ENCODE data around the gene LONRF2. TPM values are rescaled to one million over a fixed set of nuclear protein-coding genes. Genes with fewer than 3 reads are reported as not detected.

Gene LONRF2
- total RNA-seq, 4 donors from 2014 or later = 0.35 to 3.1 (median 1.6) TPM

DNA sequence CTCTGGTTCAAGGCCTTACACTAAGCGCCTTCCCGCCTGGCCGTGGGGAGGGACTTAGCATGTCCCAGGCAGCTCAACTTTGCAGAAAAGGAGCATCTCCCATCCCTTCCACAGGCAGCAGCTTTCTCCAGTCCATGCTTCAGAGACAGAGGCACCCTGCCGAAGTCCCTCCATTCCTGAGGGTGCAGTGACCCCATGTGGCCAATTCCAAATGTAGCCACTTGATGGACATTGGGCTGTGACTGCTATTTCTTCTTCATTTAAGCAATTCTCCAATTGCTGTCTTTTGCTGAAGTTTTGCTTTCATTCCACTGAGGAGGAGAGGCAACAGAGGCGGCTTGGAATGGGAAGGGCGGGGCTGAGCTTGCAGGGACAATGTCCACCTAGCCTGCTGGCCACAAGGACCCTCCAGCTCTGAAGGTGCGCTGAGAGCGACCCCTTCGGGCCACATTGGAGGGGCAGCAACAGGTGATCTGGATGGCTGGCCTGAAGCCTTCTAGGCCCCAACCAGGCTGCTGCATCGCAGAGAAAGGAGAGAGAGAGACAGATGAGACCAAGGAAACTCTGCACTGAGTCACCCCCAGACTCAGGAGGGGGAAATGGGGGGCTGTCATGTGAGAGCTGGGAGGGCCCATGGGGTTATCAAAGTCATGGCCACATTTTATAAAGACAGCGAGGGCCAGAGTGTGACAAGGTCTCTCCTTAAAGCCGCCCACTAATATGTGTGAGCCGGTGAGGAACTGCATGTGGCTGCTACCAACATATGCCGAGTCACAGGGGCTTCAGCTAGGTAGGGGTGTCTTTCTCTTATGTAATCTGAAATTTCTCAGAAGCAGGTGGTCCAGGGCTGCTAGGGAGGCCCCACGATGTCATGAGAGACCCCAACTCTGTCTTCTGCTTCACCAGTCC lies 61.3 kb downstream of the LONRF2 start:
- H3K9me3 ChIP-seq = no peaks in the 10 kb centered on the region
- H3K27ac ChIP-seq = no peak overlapping the region
- TF ChIP-seq POLR2A (IDR thresholded peaks at IDR 0.05) = no peak
- TF ChIP-seq, protein P1, sequence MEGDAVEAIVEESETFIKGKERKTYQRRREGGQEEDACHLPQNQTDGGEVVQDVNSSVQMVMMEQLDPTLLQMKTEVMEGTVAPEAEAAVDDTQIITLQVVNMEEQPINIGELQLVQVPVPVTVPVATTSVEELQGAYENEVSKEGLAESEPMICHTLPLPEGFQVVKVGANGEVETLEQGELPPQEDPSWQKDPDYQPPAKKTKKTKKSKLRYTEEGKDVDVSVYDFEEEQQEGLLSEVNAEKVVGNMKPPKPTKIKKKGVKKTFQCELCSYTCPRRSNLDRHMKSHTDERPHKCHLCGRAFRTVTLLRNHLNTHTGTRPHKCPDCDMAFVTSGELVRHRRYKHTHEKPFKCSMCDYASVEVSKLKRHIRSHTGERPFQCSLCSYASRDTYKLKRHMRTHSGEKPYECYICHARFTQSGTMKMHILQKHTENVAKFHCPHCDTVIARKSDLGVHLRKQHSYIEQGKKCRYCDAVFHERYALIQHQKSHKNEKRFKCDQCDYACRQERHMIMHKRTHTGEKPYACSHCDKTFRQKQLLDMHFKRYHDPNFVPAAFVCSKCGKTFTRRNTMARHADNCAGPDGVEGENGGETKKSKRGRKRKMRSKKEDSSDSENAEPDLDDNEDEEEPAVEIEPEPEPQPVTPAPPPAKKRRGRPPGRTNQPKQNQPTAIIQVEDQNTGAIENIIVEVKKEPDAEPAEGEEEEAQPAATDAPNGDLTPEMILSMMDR (IDR thresholded peaks at IDR 0.05) = peak in 5 of 6 experiments; percentile 47 to 62 (median 51)
- H3K4me3 ChIP-seq = no peak overlapping the region
- no peaks in the 10 kb centered on the region for H3K27me3 ChIP-seq
- DNase-seq = peak in 2 of 3 donors; percentile 57 to 79
- H3K36me3 ChIP-seq = no peaks in the 10 kb centered on the region
- H3K4me1 ChIP-seq = no peaks in the 10 kb centered on the region

GRCh38 chr2:100259106-100259505 lies 63.2 kb downstream of the LONRF2 start:
- TF ChIP-seq POLR2A (IDR thresholded peaks at IDR 0.05) = no peak
- TF ChIP-seq, protein P1 (IDR thresholded peaks at IDR 0.05) = no peak
- no peaks in the 10 kb centered on the region for H3K27me3 ChIP-seq
- DNase-seq = no peak

GRCh38 chr2:100257939-100258338 lies 64.4 kb downstream of the LONRF2 start:
- H3K36me3 ChIP-seq = no peaks in the 10 kb centered on the region
- H3K27me3 ChIP-seq = no peaks in the 10 kb centered on the region
- no peaks in the 10 kb centered on the region for H3K4me1 ChIP-seq
- no peak for DNase-seq
- TF ChIP-seq POLR2A (IDR thresholded peaks at IDR 0.05) = no peak
- TF ChIP-seq, protein P1 (IDR thresholded peaks at IDR 0.05) = no peak
- no peak overlapping the region for H3K27ac ChIP-seq
- no peak overlapping the region for H3K4me3 ChIP-seq
- H3K9me3 ChIP-seq = no peaks in the 10 kb centered on the region

More at GRCh38 chr2:100259106-100259505, 63.2 kb downstream of the LONRF2 start:
- H3K4me3 ChIP-seq = no peak overlapping the region
- no peaks in the 10 kb centered on the region for H3K36me3 ChIP-seq
- no peak overlapping the region for H3K27ac ChIP-seq
- no peaks in the 10 kb centered on the region for H3K4me1 ChIP-seq
- no peaks in the 10 kb centered on the region for H3K9me3 ChIP-seq

- H3K27me3 ChIP-seq = no peaks in the 10 kb centered on the region
- H3K9me3 ChIP-seq = no peaks in the 10 kb centered on the region
- DNase-seq = no peak
- no peaks in the 10 kb centered on the region for H3K4me1 ChIP-seq
- H3K36me3 ChIP-seq = no peaks in the 10 kb centered on the region
- TF ChIP-seq, protein P1 (IDR thresholded peaks at IDR 0.05) = no peak
- no peak for TF ChIP-seq POLR2A (IDR thresholded peaks at IDR 0.05)
- H3K27ac ChIP-seq = no peak overlapping the region
- no peak overlapping the region for H3K4me3 ChIP-seq
Observed at GRCh38 chr2:100256849-100257248, 65.5 kb downstream of the LONRF2 start.

DNA sequence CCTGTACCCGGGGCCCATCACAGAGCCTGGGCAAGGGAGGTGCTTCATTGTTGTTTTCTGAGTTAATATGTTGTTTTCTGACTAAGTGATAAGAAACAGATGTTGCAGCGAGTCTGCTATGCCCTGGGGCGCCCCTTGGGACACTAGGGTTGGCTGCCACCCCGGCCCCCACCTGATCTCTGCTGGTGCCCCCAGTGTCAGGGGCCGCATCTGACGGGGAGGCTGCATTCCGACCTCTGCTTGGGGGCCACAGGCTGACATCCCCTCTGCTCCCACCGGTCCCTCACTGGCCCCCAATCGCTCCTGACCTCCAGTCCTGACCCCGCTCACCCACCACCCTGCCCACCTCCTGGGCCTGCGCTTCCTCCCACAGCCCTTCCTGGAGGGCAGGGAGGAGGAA lies 65.9 kb downstream of the LONRF2 start:
- no peak for TF ChIP-seq POLR2A (IDR thresholded peaks at IDR 0.05)
- TF ChIP-seq, protein P1 (IDR thresholded peaks at IDR 0.05) = no peak
- H3K27me3 ChIP-seq = no peaks in the 10 kb centered on the region
- no peaks in the 10 kb centered on the region for H3K9me3 ChIP-seq
- no peaks in the 10 kb centered on the region for H3K36me3 ChIP-seq
- H3K4me1 ChIP-seq = no peaks in the 10 kb centered on the region
- no peak overlapping the region for H3K27ac ChIP-seq
- DNase-seq = no peak
- no peak overlapping the region for H3K4me3 ChIP-seq
